ENCODE results near the gene SCPEP1.
"Not testable (repeated sequence)": the region's sequence is repeated elsewhere in the genome, so short reads cannot be mapped to it uniquely, and the experiment has no call there.

Gene SCPEP1

GRCh38 chr17:56966338-56966737, 11.6 kb upstream of the SCPEP1 start:
- DNase-seq = peak; percentile 39 to 73

GRCh38 chr17:56970974-56971373, 7.0 kb upstream of the SCPEP1 start:
- DNase-seq = no peak

- DNase-seq = no peak
These were observed 5.7 kb upstream of the SCPEP1 start for GRCh38 chr17:56972111-56972730.

GRCh38 chr17:56973520-56973919, 4.4 kb upstream of the SCPEP1 start:
- no peak for DNase-seq

- no peak for DNase-seq
These were observed 3.9 kb upstream of the SCPEP1 start for GRCh38 chr17:56974055-56974454.

GRCh38 chr17:56975656-56976055, 2.3 kb upstream of the SCPEP1 start:
- DNase-seq = no peak

- DNase-seq = no peak
These were observed 856 bp upstream of the SCPEP1 start for GRCh38 chr17:56976941-56977608.

GRCh38 chr17:56978441-56979090, 635 bp downstream of the SCPEP1 start:
- DNase-seq = peak in 1 of 2 experiments; percentile 31

- no peak for DNase-seq
These were observed 1.2 kb downstream of the SCPEP1 start for GRCh38 chr17:56979091-56979480.

GRCh38 chr17:56980526-56980925, 2.6 kb downstream of the SCPEP1 start:
- not testable (repeated sequence) for DNase-seq

- no peak for DNase-seq
These were observed 4.4 kb downstream of the SCPEP1 start for GRCh38 chr17:56982312-56982711.

- no peak for DNase-seq
These were observed 5.4 kb downstream of the SCPEP1 start for GRCh38 chr17:56983366-56983765.

- DNase-seq = no peak
These were observed 7.6 kb downstream of the SCPEP1 start for GRCh38 chr17:56985371-56986162.

GRCh38 chr17:56987283-56987834, 9.4 kb downstream of the SCPEP1 start:
- no peak for DNase-seq

- DNase-seq = no peak
These were observed 11.1 kb downstream of the SCPEP1 start for GRCh38 chr17:56988901-56989572.

- no peak for DNase-seq
These were observed 14.4 kb downstream of the SCPEP1 start for GRCh38 chr17:56992364-56992763.

- no peak for DNase-seq
These were observed 16.3 kb downstream of the SCPEP1 start for GRCh38 chr17:56994009-56994792.

GRCh38 chr17:56995766-56996165, 17.8 kb downstream of the SCPEP1 start:
- no peak for DNase-seq

GRCh38 chr17:56997313-56997712, 19.4 kb downstream of the SCPEP1 start:
- no peak for DNase-seq

GRCh38 chr17:57001541-57001940, 23.6 kb downstream of the SCPEP1 start:
- DNase-seq = peak in 1 of 2 experiments; percentile 33

- DNase-seq = no peak
These were observed 25.0 kb downstream of the SCPEP1 start for GRCh38 chr17:57002904-57003303.
